GM18511 (cell line): ENCODE measurements around the gene CDC7.

Source experiments
- ATAC-seq: cut with Tn5 transposase; IDR thresholded peaks from one replicate; pipeline ENCODE4 v1.9.1; 2021; ENCODE audit warnings: mild to moderate bottlenecking, moderate library complexity; ENCODE audit not compliant: unreplicated experiment

The CDC7 gene

GRCh38 chr1:91570120-91570448 is 69.4 kb downstream of the CDC7 start:
- ATAC-seq, result no peak

- peak; percentile 86 for ATAC-seq
Measured at GRCh38 chr1:91572044-91572443, 71.4 kb downstream of the CDC7 start.
